GM13977 (cell line): ENCODE measurements around the gene PTPRU.

Source experiments
- DNase-seq: peaks from one replicate; pipeline ENCODE4 v3.0.0; 2012; ENCODE audit warnings: low spot score
- CTCF ChIP-seq: IDR thresholded peaks from 2 replicates; pipeline ENCODE4 v1.5.1; 2012; ENCODE audit warnings: mild to moderate bottlenecking, control low read depth; ENCODE audit not compliant: insufficient read depth; ENCODE audit errors: extremely low read depth, missing control alignments
- in situ Hi-C: fragments of 300-500 bp; cut with MboI; formaldehyde crosslinking; loops from one replicate; pipeline ENCODE4 v1.12.0; 2022; ENCODE audit warnings: low sequenced_read_pairs, low pct_unique_long_range_greater_than_20kb, mixed read lengths, inconsistent platforms; ENCODE audit not compliant: unreplicated experiment

PTPRU gene

GRCh38 chr1:29338908-29339575, 102.7 kb downstream of the PTPRU start:
- in situ Hi-C loops, result no loop called here
- no peak for DNase-seq
- no peak for TF ChIP-seq CTCF

GRCh38 chr1:29341936-29342335, 105.6 kb downstream of the PTPRU start:
- in situ Hi-C loops, result no loop called here
- DNase-seq, result no peak
- no peak for TF ChIP-seq CTCF

GRCh38 chr1:29342351-29342750, 106.0 kb downstream of the PTPRU start:
- no peak for TF ChIP-seq CTCF
- DNase-seq, result no peak
- in situ Hi-C loops, result no loop called here

GRCh38 chr1:29342983-29343382, 106.7 kb downstream of the PTPRU start:
- TF ChIP-seq CTCF, result no peak
- DNase-seq, result no peak
- in situ Hi-C loops, result no loop called here

GRCh38 chr1:29343476-29343875, 107.2 kb downstream of the PTPRU start:
- DNase-seq, result no peak
- in situ Hi-C loops, result no loop called here
- no peak for TF ChIP-seq CTCF

- TF ChIP-seq CTCF, result no peak
- in situ Hi-C loops, result no loop called here
- DNase-seq, result no peak
These were observed 107.6 kb downstream of the PTPRU start for GRCh38 chr1:29343908-29344307.
